Psoas muscle (tissue), 8 donors: ENCODE data around the gene UBE2D2. TPM values are rescaled to one million over a fixed set of nuclear protein-coding genes. Genes with fewer than 3 reads are reported as not detected.
A peak's percentile ranks its signal among the peaks of the same experiment; 100 is the strongest.
"Not testable (repeated sequence)": the region's sequence is repeated elsewhere in the genome, so short reads cannot be mapped to it uniquely, and the experiment has no call there.

Experiments used
- ATAC-seq, 4 donors: fragments of 200-7000 bp; cut with Tn5 transposase; one replicate each; pipeline ENCODE4 v1.9.1; 2020; ENCODE audit warnings: moderate library complexity in 3 of 4, mild to moderate bottlenecking in 2 of 4
- DNase-seq, 2 donors: peaks; one replicate each; pipeline ENCODE4 v3.0.0-alpha.2; 2020
- H3K27ac ChIP-seq: fragments of 200-600 bp; one replicate; pipeline ENCODE4 v1.8.0; 2022
- H3K27me3 ChIP-seq, 3 donors: fragments of 200-600 bp in 1 of 3; one replicate each; pipeline versions ENCODE4 v1.6.1 to v1.8.0; 2013 to 2022; ENCODE audit warnings: low read length in 2 of 3, mild to moderate bottlenecking in 2 of 3, moderate library complexity in 1 of 3; ENCODE audit not compliant: insufficient read depth in 3 of 3
- H3K36me3 ChIP-seq, 2 donors: fragments of 200-600 bp in 1 of 2; one replicate each; pipeline versions ENCODE4 v1.6.1 to v1.8.0; 2013 to 2022; ENCODE audit warnings: low read depth in 1 of 2, mild to moderate bottlenecking in 1 of 2, moderate library complexity in 1 of 2; ENCODE audit not compliant: insufficient read depth in 1 of 2
- H3K4me1 ChIP-seq: fragments of 200-600 bp; one replicate; pipeline ENCODE4 v1.8.0; 2022
- H3K4me3 ChIP-seq: fragments of 200-600 bp; one replicate; pipeline ENCODE4 v1.8.0; 2022; ENCODE audit warnings: mild to moderate bottlenecking
- H3K9me3 ChIP-seq: fragments of 200-600 bp; one replicate; pipeline ENCODE4 v1.8.0; 2022
- WGBS, 3 donors: extraction: QIAGEN DNeasy Blood & Tissue Kit; methylation state at CpG; one replicate each; pipeline versions ENCODE4 v1.1.6 to v1.1.7; 2013; 5-methylcytosine and 5-hydroxymethylcytosine counted together
- intact Hi-C, 2 donors: fragments of 100-400 bp; cut with DNase I; formaldehyde crosslinking; loops; one replicate each; pipeline versions ENCODE4 v1.11.0 to v1.14.2; 2022
- polyA plus RNA-seq, 3 donors: library from polyadenylated mRNA; stranded (reverse); fragments of 200-250 nt; gene quantifications; one replicate each; pipeline ENCODE4 v1.2.3, GENCODE V29; 2013
- total RNA-seq, 4 donors: library from RNA; stranded (reverse); fragmentation: NEBNext Ultra II Directional in 2 of 4; extraction: Animal tissue kit (Norgen Biotek cat#: 25700) in 2 of 4; gene quantifications; one replicate each; pipeline versions ENCODE4 v1.2.1 to v1.2.4, GENCODE V29; 2021 to 2023
- TF ChIP-seq, protein P1 (sequence below): fragments of 200-600 bp; IDR thresholded peaks from one replicate; pipeline ENCODE4 v1.8.0; 2022; ENCODE audit warnings: antibody characterized with exemption
- donor health status: healthy with polysubstance abuse.
- donor health status: DM: no; HTN: no; CAD: no; lungs with moderate emphysema.
- donor health status: Bipolar disorder and iron deficiency.
- donor health status: healthy.
- donor health status: DM: yes; HTN: yes; CAD: no.
- donor health status: DM: no; HTN: no; CAD: no.
- donor health status: DM: no; HTN: no; CAD: no.
- donor health status: DM: yes; HTN: yes; CAD: no.

The UBE2D2 gene
- total and polyA plus RNA-seq, 7 donors, result 107 to 243 (median 163) TPM

DNA sequence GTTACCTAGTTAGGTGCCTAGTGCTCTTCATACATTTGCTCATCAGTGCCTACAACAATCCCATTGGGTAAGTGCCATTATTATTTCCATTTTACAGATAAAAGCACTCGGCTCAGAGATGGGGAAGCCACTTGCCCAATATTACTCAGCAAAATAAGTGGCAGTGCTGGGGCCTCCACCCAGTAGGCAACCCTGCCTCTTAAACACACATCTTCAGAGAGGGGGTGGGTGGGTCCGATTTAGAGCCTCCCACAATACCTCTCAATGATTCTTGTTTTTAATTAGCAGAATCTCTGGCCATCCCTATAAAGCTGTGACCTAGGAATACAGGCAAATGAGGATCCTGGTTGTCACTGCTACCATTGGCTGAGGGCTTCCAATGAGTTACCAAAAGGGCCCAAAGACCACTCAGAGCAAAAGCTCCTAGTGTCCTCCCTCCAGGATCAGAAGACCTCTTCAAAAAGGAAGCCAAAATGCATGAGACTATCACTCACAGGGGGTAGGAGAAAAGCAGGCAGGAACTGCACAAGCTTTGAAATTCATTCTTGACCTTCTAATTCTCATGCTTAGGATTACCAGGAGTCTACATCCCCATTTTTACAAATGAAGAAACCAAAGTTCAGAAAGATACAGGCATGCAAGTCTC lies 36.1 kb upstream of the UBE2D2 start:
- DNase-seq (no peak), ATAC-seq (no peak)
- peaks cover 9% of the 10 kb centered on the region for H3K4me1 ChIP-seq
- TF ChIP-seq, protein P1, sequence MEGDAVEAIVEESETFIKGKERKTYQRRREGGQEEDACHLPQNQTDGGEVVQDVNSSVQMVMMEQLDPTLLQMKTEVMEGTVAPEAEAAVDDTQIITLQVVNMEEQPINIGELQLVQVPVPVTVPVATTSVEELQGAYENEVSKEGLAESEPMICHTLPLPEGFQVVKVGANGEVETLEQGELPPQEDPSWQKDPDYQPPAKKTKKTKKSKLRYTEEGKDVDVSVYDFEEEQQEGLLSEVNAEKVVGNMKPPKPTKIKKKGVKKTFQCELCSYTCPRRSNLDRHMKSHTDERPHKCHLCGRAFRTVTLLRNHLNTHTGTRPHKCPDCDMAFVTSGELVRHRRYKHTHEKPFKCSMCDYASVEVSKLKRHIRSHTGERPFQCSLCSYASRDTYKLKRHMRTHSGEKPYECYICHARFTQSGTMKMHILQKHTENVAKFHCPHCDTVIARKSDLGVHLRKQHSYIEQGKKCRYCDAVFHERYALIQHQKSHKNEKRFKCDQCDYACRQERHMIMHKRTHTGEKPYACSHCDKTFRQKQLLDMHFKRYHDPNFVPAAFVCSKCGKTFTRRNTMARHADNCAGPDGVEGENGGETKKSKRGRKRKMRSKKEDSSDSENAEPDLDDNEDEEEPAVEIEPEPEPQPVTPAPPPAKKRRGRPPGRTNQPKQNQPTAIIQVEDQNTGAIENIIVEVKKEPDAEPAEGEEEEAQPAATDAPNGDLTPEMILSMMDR, result no peak
- no peak overlapping the region for H3K27ac ChIP-seq
- H3K9me3 ChIP-seq, result no peaks in the 10 kb centered on the region
- no peaks in the 10 kb centered on the region for H3K36me3 ChIP-seq
- WGBS, 3 donors, result 74 to 87% (median 76%) methylated on average over 2 of the region's 2 CpGs
- intact Hi-C loops, result loop anchor here in 1 of 2 donors (2.0 kb wide), 1 partner anchor 36 kb away; the partner anchor contains the start of gene UBE2D2
- no peaks in the 10 kb centered on the region for H3K27me3 ChIP-seq
- no peak overlapping the region for H3K4me3 ChIP-seq

DNA sequence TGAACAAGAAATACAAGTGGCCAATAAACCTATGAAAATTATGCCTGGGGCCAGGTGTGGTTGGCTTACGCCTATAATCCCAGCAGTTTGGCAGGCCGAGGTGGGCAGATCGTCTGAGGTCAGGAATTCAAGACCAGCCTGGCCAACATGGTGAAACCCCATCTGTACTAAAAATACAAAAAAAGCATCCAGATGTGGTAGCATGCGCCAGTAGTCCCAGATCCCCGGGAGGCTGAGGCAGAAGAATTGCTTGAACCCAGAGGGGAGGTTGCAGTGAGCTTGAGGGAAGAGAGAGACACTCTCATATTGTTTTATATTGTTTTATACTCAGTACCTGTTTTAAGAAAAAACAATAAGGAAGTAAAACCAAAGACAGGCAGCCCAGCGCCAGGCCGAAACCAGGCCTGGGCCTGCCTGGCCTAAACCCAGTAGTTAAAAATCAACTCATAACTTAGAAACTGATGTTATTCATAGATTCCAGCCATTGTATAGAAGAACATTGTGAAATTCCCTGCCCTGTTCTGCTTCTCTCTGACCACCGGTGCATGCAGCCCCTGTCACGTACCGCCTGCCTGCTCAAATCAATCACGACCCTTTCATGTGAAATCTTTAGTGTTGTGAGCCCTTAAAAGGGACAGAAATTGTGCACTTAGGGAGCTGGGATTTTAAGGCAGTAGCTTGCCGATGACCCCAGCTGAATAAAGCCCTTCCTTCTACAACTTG lies 35.4 kb upstream of the UBE2D2 start:
- H3K27me3 ChIP-seq, H3K27ac ChIP-seq, DNase-seq, H3K4me3 ChIP-seq, H3K9me3 ChIP-seq, H3K36me3 ChIP-seq, H3K4me1 ChIP-seq: not testable (repeated sequence)
- intact Hi-C loops, result loop anchor here in 1 of 2 donors (2.0 kb wide), 1 partner anchor 35 kb away; the partner anchor contains the start of gene UBE2D2
- 63 to 81% (median 67%) methylated on average over 12 of the region's 12 CpGs for WGBS, 3 donors
- ATAC-seq, result peak in 1 of 4 donors; percentile 32

DNA sequence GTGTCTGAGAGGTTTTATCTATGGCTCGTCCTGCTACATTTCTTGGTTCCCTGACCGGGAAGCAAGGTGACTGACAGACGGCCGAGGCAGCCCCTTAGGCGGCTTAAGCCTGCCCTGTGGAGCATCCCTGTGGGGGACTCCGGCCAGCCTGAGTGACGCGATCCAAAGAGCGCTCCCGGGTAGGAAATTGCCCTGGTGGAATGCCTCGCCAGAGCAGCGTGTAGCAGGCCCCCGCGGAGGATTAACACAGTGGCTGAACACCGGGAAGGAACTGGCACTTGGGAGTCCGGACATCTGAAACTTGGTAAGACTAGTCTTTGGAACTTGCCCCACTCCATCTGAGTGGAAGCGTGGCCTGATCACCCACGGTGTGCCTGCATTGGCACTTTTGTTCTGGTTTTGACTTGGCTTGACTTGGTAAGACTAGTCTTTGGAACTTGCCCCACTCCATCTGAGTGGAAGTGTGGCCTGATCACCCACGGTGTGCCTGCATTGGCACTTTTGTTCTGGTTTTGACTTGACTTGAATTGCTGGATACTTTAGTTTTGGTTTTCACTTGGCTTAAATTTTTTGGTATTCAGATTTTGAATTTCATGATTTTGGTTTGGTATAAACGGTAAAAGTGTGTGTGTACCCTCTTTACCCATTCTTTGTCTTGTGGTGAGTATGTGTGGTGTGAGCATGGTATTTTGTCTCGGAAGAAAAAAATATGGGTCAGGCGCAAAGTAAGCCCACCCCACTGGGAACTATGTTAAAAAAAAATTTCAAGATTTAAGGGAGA lies 34.6 kb upstream of the UBE2D2 start:
- peak in 1 of 2 donors; percentile 69 for DNase-seq
- H3K36me3 ChIP-seq, intact Hi-C loops, H3K27me3 ChIP-seq, H3K9me3 ChIP-seq, H3K4me1 ChIP-seq, H3K4me3 ChIP-seq: not testable (repeated sequence)
- ATAC-seq, result peak in 1 of 4 donors; percentile 37
- peak overlapping the region; percentile 6 for H3K27ac ChIP-seq
- 38 to 62% (median 44%) methylated on average over 22 of the region's 22 CpGs for WGBS, 3 donors

DNA sequence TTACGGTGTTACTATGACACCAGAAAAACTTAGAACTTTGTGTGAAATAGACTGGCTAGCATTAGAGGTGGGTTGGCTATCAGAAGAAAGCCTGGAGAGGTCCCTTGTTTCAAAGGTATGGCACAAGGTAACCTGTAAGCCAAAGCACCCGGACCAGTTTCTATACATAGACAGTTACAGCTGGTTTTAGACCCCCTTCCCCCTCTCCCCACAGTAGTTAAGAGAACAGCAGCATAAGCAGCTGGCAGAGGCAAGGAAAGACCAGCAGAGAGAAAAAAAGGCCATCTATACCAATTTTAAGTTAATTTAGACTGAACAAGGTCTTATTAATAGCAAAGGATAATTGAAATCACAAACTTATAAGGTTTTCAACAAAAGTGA lies 34.1 kb upstream of the UBE2D2 start:
- ATAC-seq, H3K4me3 ChIP-seq, H3K4me1 ChIP-seq, H3K9me3 ChIP-seq, intact Hi-C loops, H3K36me3 ChIP-seq, H3K27ac ChIP-seq, H3K27me3 ChIP-seq, DNase-seq: not testable (repeated sequence)
- WGBS, 3 donors, result 60 to 68% (median 60%) methylated on average over 2 of the region's 2 CpGs

DNA sequence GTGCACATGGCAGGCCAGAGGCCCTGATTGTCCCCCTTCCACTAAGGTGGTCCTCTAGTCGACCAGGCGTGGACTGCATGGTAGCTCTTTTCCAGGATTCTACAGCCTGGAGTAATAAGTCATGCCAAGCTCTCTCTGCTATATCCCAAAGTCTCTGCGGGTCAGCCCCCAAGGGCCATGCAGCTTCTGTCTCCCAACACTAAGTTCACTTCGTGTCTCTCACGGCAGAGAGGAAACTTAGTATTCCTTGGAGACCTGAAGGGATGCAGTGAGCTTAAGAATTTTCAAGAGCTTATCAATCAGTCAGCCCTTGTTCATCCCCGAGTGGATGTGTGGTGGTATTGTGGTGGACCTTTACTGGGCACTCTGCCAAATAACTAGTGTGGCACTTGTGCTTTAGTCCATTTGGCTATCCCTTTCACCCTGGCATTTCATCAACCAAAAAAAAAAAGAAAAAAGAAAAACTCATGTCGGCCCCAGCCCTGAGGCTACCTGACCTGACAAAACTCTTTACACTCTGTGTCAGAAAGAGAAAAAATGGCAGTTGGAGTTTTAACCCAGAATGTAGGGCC lies 33.2 kb upstream of the UBE2D2 start:
- H3K27ac ChIP-seq, H3K4me3 ChIP-seq, H3K4me1 ChIP-seq, ATAC-seq, H3K9me3 ChIP-seq, DNase-seq, H3K36me3 ChIP-seq, H3K27me3 ChIP-seq, intact Hi-C loops: not testable (repeated sequence)
- WGBS, 3 donors, result 56 to 67% (median 61%) methylated on average over 7 of the region's 7 CpGs

DNA sequence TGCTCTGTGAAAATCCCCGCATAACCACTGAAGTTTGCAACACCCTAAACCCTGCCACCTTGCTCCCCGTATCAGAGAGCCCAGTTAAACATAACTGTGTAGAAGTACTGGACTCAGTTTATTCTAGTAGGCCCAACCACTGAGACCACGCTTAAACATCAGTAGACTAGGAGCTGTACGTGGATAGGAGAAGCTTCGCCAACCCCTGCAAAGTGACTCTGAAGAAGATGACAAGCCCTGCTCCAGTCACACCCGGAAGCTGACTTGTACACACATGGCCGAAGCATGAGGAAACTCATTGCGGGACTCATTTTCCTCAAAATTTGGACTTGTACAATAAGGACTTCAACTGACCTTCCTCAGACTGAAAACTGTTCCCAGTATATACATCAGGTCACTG lies 32.4 kb upstream of the UBE2D2 start:
- H3K36me3 ChIP-seq, H3K27ac ChIP-seq, ATAC-seq, H3K9me3 ChIP-seq, H3K4me3 ChIP-seq, DNase-seq, H3K4me1 ChIP-seq, intact Hi-C loops, H3K27me3 ChIP-seq: not testable (repeated sequence)
- 97 to 99% (median 97%) methylated on average over 8 of the region's 8 CpGs for WGBS, 3 donors

DNA sequence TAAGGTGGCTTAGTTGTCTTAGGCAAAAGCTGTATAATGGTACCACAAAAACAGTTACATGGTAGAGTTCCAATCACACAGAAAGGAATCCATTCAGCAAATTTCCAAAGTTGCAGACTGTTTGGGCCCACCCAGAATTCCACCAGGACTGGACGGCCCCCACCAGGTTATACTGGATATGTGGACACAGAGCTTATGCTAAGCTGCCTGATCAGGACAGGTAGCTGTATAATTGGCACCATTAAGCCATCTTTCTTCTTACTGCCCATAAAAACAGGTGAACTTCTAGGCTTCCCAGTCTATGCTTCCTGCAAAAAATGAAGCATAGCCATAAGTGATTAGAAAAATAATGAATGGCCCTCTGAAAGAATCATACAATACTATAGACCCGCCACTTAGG lies 31.1 kb upstream of the UBE2D2 start:
- 90 to 96% (median 96%) methylated on average over 2 of the region's 2 CpGs for WGBS, 3 donors
- intact Hi-C loops, DNase-seq: not testable (repeated sequence)

More for the DNA sequence above, 31.1 kb upstream of the UBE2D2 start:
- not testable (repeated sequence) for ATAC-seq, H3K9me3 ChIP-seq, H3K27ac ChIP-seq, H3K4me3 ChIP-seq, H3K27me3 ChIP-seq, H3K4me1 ChIP-seq, H3K36me3 ChIP-seq
